Keratinocyte (primary cell): ENCODE measurements around the gene NME7. TPM values are rescaled to one million over a fixed set of nuclear protein-coding genes. Genes with fewer than 3 reads are reported as not detected.

Source experiments
- DNase-seq: peaks from one replicate; pipeline ENCODE4 v3.0.0-alpha.2; 2011; ENCODE audit warnings: low read depth, missing footprints, low spot score
- FAIRE-seq: peaks from 2 replicates; lab custom pipeline; 2011; peaks lifted over from hg19 to GRCh38; lab: Jason Lieb, UNC
- H2AFZ ChIP-seq: 2 replicates; pipeline ENCODE4 v1.6.0; 2012; ENCODE audit warnings: low read length, control low read depth, inconsistent platforms; ENCODE audit not compliant: control insufficient read depth
- H3K27ac ChIP-seq: 2 replicates; pipeline ENCODE4 v1.5.1; 2011; ENCODE audit warnings: low read length; ENCODE audit not compliant: control insufficient read depth, insufficient read depth
- H3K27me3 ChIP-seq: 3 replicates; pipeline ENCODE4 v1.6.0; 2011; ENCODE audit warnings: low read length; ENCODE audit not compliant: control insufficient read depth, insufficient read depth; ENCODE audit errors: extremely low read depth
- H3K36me3 ChIP-seq, 2 experiments: 2 replicates in 1 of 2; 3 replicates in 1 of 2; pipeline ENCODE4 v1.5.1; 2011; ENCODE audit warnings: low read length in 2 of 2, mild to moderate bottlenecking in 1 of 2; ENCODE audit not compliant: control insufficient read depth in 2 of 2, insufficient read depth in 2 of 2; ENCODE audit errors: extremely low read depth in 1 of 2
- H3K4me1 ChIP-seq: 3 replicates; pipeline ENCODE4 v1.5.1; 2011; ENCODE audit warnings: low read length; ENCODE audit not compliant: control insufficient read depth, insufficient read depth; ENCODE audit errors: extremely low read depth
- H3K4me2 ChIP-seq: 3 replicates; pipeline ENCODE4 v1.6.0; 2011; ENCODE audit warnings: low read depth, low read length; ENCODE audit not compliant: control insufficient read depth, insufficient read depth; ENCODE audit errors: extremely low read depth
- H3K4me3 ChIP-seq, 3 experiments: fragments of 200-600 bp in 1 of 3; sonication (generic) in 1 of 3; 2 replicates in 2 of 3; 3 replicates in 1 of 3; pipeline ENCODE4 v1.5.1; 2011 to 2016; ENCODE audit warnings: low read length in 3 of 3, mild to moderate bottlenecking in 3 of 3, control low read depth in 2 of 3, inconsistent platforms in 1 of 3, low read depth in 1 of 3, mixed read lengths in 1 of 3, mixed run types in 1 of 3, moderate library complexity in 1 of 3; ENCODE audit not compliant: control insufficient read depth in 2 of 3, insufficient read depth in 2 of 3; ENCODE audit errors: extremely low read depth in 1 of 3
- H3K79me2 ChIP-seq: 2 replicates; pipeline ENCODE4 v1.6.0; 2012; ENCODE audit warnings: low read length; ENCODE audit not compliant: control insufficient read depth, insufficient read depth
- H3K9ac ChIP-seq: 3 replicates; pipeline ENCODE4 v1.6.0; 2011; ENCODE audit warnings: low read length; ENCODE audit not compliant: control insufficient read depth, insufficient read depth; ENCODE audit errors: extremely low read depth
- H3K9me1 ChIP-seq: 3 replicates; pipeline ENCODE4 v1.6.0; 2011; ENCODE audit warnings: low read length; ENCODE audit not compliant: control insufficient read depth, insufficient read depth; ENCODE audit errors: extremely low read depth
- H3K9me3 ChIP-seq: 2 replicates; pipeline ENCODE4 v1.5.1; 2012; ENCODE audit warnings: low read depth, low read length; ENCODE audit not compliant: control insufficient read depth
- H4K20me1 ChIP-seq: 3 replicates; pipeline ENCODE4 v1.6.0; 2011; ENCODE audit warnings: low read length; ENCODE audit not compliant: control insufficient read depth, insufficient read depth; ENCODE audit errors: extremely low read depth
- CTCF ChIP-seq, 3 experiments: IDR thresholded peaks in 1 of 3; conservative IDR thresholded peaks in 1 of 3; optimal IDR thresholded peaks in 1 of 3; 2 replicates in 2 of 3; 3 replicates in 1 of 3; pipeline versions ENCODE3 to v1.5.1; 2011; ENCODE audit warnings: low read length in 3 of 3, mild to moderate bottlenecking in 3 of 3, moderate library complexity in 2 of 3, control low read depth in 1 of 3, inconsistent platforms in 1 of 3; ENCODE audit not compliant: insufficient read depth in 2 of 3; ENCODE audit errors: extremely low read depth in 1 of 3
- EZH2 ChIP-seq: IDR thresholded peaks from one replicate; pipeline ENCODE4 v1.6.1; 2012; ENCODE audit warnings: inconsistent platforms, mild to moderate bottlenecking, low read length, moderate library complexity
- dilution Hi-C: fragments of 300-500 bp; cut with MboI; formaldehyde crosslinking; loops from one replicate; pipeline ENCODE4 v1.7.0; 2020; ENCODE audit warnings: low sequenced_read_pairs; ENCODE audit not compliant: extremely low pct_ligation_motif_present
- polyA plus RNA-seq, 5 experiments: library from polyadenylated mRNA; depleted of rRNA in 3 of 5; stranded (reverse) in 3 of 5; stranded (forward) in 1 of 5; unstranded in 1 of 5; fragments of >200 nt; gene quantifications; 1 replicate in 1 of 5; 2 replicates in 3 of 5; 3 replicates in 1 of 5; pipeline versions ENCODE4 v1.2.1 to v1.2.3, GENCODE V29; 2011 to 2012; ENCODE audit warnings: missing spikeins in 2 of 5, low read depth in 1 of 5, low replicate concordance in 1 of 5

NME7 gene
- polyA plus RNA-seq, 1 donor (not counting 4 experiments of a cell fraction or from before 2014, with no cell fraction given) = 52.9 TPM

- Histone ChIP-seq H3K27me3 (peaks cover 30% of the 10 kb centered on the region), H3K36me3 (no peaks in the 10 kb centered on the region), H3K4me1 (peaks cover 28% of the 10 kb centered on the region), H2AFZ (no peak overlapping the region), H3K9ac (no peak overlapping the region), H3K9me3 (no peaks in the 10 kb centered on the region), H4K20me1 (no peaks in the 10 kb centered on the region), H3K4me2 (no peak overlapping the region), H3K27ac (no peak overlapping the region), H3K79me2 (peaks cover 18% of the 10 kb centered on the region), H3K4me3 (no peak overlapping the region), H3K9me1 (no peaks in the 10 kb centered on the region)
- DNase-seq = no peak
- TF ChIP-seq EZH2 (no peak), CTCF (optimal IDR thresholded peaks at IDR 0.05 in 1 of 3, IDR thresholded peaks at IDR 0.05 in 1 of 3, conservative IDR thresholded peaks at IDR 0.05 in 1 of 3; ENCODE audit: extremely low read depth in 1 of 3, insufficient read depth in 2 of 3, low read length in 3 of 3) (no peak)
- FAIRE-seq = no peak
- dilution Hi-C loops = no loop called here
Measured at GRCh38 chr1:169103480-169103893, 264.1 kb downstream of the NME7 start.

GRCh38 chr1:169103002-169103401 lies 264.6 kb downstream of the NME7 start:
- H3K9ac ChIP-seq = no peak overlapping the region
- H4K20me1 ChIP-seq = no peaks in the 10 kb centered on the region
- H3K27me3 ChIP-seq = peaks cover 30% of the 10 kb centered on the region
- peaks cover 23% of the 10 kb centered on the region for H3K4me1 ChIP-seq
- H3K27ac ChIP-seq = no peak overlapping the region
- no peak overlapping the region for H2AFZ ChIP-seq
- dilution Hi-C loops = no loop called here
- FAIRE-seq (no peak), DNase-seq (no peak)
- no peaks in the 10 kb centered on the region for H3K36me3 ChIP-seq
- H3K4me3 ChIP-seq = peak overlapping the region in 1 of 3 experiments; percentile 18
- TF ChIP-seq EZH2 = no peak
- no peak for TF ChIP-seq CTCF (optimal IDR thresholded peaks at IDR 0.05 in 1 of 3, IDR thresholded peaks at IDR 0.05 in 1 of 3, conservative IDR thresholded peaks at IDR 0.05 in 1 of 3; ENCODE audit: extremely low read depth in 1 of 3, insufficient read depth in 2 of 3, low read length in 3 of 3)
- peaks cover 13% of the 10 kb centered on the region for H3K79me2 ChIP-seq
- no peaks in the 10 kb centered on the region for H3K9me3 ChIP-seq
- H3K9me1 ChIP-seq = no peaks in the 10 kb centered on the region
- H3K4me2 ChIP-seq = peak overlapping the region; percentile 72
